ENCODE data around the gene THBS4. TPM values are rescaled to one million over a fixed set of nuclear protein-coding genes. Genes with fewer than 3 reads are reported as not detected.
A peak's percentile ranks its signal among the peaks of the same experiment; 100 is the strongest.

The THBS4 gene
- total and polyA plus RNA-seq, 9 of the 15 experiments (the other 6 are each of a cell fraction or from before 2014, with no cell fraction given) = 0.07 to 0.08 TPM; not detected in 7

DNA sequence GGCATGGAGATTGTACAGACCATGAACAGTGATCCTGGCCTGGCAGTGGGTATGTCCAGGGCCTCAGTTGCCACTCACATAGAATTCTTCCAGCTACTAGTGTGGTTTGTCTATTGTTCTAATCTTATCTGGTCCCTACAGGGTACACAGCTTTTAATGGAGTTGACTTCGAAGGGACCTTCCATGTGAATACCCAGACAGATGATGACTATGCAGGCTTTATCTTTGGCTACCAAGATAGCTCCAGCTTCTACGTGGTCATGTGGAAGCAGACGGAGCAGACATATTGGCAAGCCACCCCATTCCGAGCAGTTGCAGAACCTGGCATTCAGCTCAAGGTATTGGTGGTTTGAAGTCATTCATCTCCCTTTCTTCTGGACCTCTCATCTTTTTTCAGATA is 43.8 kb downstream of the THBS4 start (continued):
- TF ChIP-seq, protein P1, sequence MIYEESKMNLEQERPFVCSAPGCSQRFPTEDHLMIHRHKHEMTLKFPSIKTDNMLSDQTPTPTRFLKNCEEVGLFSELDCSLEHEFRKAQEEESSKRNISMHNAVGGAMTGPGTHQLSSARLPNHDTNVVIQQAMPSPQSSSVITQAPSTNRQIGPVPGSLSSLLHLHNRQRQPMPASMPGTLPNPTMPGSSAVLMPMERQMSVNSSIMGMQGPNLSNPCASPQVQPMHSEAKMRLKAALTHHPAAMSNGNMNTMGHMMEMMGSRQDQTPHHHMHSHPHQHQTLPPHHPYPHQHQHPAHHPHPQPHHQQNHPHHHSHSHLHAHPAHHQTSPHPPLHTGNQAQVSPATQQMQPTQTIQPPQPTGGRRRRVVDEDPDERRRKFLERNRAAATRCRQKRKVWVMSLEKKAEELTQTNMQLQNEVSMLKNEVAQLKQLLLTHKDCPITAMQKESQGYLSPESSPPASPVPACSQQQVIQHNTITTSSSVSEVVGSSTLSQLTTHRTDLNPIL (CRISPR knock-in tag; IDR thresholded peaks at IDR 0.05) = no peak
- TF ChIP-seq ZBTB40 (IDR thresholded peaks at IDR 0.05) (no peak), ZBTB40 (CRISPR knock-in tag; IDR thresholded peaks at IDR 0.05) (no peak), ZNF282 (CRISPR knock-in tag; IDR thresholded peaks at IDR 0.05) (no peak), HNRNPUL1 (IDR thresholded peaks at IDR 0.05; ENCODE audit: low read length) (no peak), MYC (IDR thresholded peaks at IDR 0.05; ENCODE audit: low read depth, low read length) (peak; percentile 37; the same call in 1 of the 2 replicates), MYC (CRISPR knock-in tag; IDR thresholded peaks at IDR 0.05; ENCODE audit: borderline replicate concordance, low read depth) (no peak), ATF1 (CRISPR knock-in tag; IDR thresholded peaks at IDR 0.05) (no peak), ATF1 (tag; IDR thresholded peaks at IDR 0.05) (peak; percentile 34; the same call in 1 of the 2 replicates), HDAC3 (IDR thresholded peaks at IDR 0.05; ENCODE audit: borderline replicate concordance, partially characterized antibody) (peak; percentile 46), SAP30 (IDR thresholded peaks at IDR 0.05; ENCODE audit: borderline replicate concordance, insufficient read depth, low read depth, low read length, poor library complexity, severe bottlenecking) (no peak), RBM15 (IDR thresholded peaks at IDR 0.05; ENCODE audit: insufficient read depth, low read length) (no peak), SNIP1 (IDR thresholded peaks at IDR 0.05; ENCODE audit: low read depth) (no peak), ETS1 (conservative IDR thresholded peaks at IDR 0.05; ENCODE audit: control insufficient read depth, low read depth, low read length) (no peak), MAFF (IDR thresholded peaks at IDR 0.05; ENCODE audit: low read length) (peak; percentile 67; the same call in 1 of the 2 replicates), BRF1 (IDR thresholded peaks at IDR 0.05; ENCODE audit: borderline replicate concordance, extremely low read depth, insufficient read length) (no peak)
- TF ChIP-seq, protein P2, sequence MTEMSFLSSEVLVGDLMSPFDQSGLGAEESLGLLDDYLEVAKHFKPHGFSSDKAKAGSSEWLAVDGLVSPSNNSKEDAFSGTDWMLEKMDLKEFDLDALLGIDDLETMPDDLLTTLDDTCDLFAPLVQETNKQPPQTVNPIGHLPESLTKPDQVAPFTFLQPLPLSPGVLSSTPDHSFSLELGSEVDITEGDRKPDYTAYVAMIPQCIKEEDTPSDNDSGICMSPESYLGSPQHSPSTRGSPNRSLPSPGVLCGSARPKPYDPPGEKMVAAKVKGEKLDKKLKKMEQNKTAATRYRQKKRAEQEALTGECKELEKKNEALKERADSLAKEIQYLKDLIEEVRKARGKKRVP (CRISPR knock-in tag; IDR thresholded peaks at IDR 0.05) = no peak
